ENCODE results near the gene MCTP1. TPM values are rescaled to one million over a fixed set of nuclear protein-coding genes. Genes with fewer than 3 reads are reported as not detected.
"Not testable (repeated sequence)": the region's sequence is repeated elsewhere in the genome, so short reads cannot be mapped to it uniquely, and the experiment has no call there.

Gene MCTP1
- total RNA-seq, 2 experiments from 2014 or later, result 0.42 TPM; not detected in 1

DNA sequence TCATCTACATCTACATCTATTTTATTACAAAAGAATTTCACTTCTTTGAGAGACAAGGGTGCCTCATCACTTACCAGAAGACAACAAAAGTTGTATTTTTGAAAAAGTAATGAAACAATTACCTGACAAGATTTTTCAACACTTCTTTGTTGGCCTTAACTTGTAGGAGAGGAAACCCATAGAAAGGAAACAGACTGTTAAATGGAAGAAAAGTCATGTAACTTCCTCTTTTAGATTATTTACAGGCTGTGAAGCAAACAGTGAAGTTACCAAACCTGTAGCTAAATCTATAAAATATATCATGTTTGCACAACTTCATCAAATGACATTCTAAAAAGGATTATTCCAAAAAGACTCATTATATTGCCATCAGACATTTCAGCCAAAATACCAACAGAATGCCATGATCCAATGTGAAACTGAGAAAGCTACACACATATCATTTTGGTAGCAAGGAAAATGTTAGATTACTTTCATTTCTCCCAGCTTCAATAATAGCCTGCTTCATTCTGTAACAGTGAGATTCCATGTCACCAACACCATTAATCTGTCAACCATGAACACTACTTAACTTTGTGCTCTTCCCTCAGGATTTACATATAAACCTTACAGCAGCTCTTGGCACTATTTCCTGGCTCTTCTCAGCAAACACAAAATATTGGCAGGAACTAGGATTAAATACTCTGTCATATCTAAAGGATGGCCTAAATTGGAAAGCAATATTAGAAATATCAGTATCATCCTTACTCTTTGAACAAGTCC lies 122.5 kb downstream of the MCTP1 start:
- H3K27ac Mint-ChIP-seq, result no peak overlapping the region
- ChIA-PET CTCF (no interaction called here), POLR2A (no interaction called here)
- no peaks in the 10 kb centered on the region for H3K4me1 Mint-ChIP-seq (ENCODE audit: low read depth)
- no peak for DNase-seq
- no peaks in the 10 kb centered on the region for H3K36me3 Mint-ChIP-seq (ENCODE audit: low read depth)
- H3K9me3 Mint-ChIP-seq (ENCODE audit: insufficient read depth), result no peaks in the 10 kb centered on the region
- H3K27me3 Mint-ChIP-seq (ENCODE audit: low read depth), result peaks cover 4% of the 10 kb centered on the region
- ATAC-seq, result no peak
- no peak overlapping the region for H3K4me3 Mint-ChIP-seq

DNA sequence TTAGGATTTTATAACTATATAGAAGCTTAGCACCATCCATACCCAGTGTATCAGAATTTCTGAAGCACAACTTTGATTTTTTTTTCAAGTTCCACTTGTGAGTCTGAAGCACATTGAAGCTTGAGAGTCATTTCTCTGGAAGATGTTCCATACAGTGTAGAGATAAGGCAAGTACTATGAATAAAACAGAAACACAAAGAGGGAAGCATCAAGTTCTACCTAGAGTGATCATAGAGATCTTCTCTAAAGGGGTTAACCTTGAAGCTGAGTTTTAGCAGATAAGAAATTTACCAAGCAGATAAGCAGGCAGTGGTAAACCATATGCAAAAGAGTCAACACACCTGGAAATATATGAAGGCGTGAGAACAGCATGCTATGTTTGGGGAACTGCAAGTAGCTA lies 125.3 kb downstream of the MCTP1 start:
- no peak for DNase-seq
- Mint-ChIP-seq H3K36me3 (ENCODE audit: low read depth) (no peaks in the 10 kb centered on the region), H3K4me1 (ENCODE audit: low read depth) (no peaks in the 10 kb centered on the region), H3K9me3 (ENCODE audit: insufficient read depth) (no peaks in the 10 kb centered on the region), H3K27me3 (ENCODE audit: low read depth) (peaks cover 4% of the 10 kb centered on the region), H3K4me3 (no peak overlapping the region), H3K27ac (no peak overlapping the region)
- POLR2A ChIA-PET, result no interaction called here
- CTCF ChIA-PET, result no interaction called here
- ATAC-seq, result no peak

- H3K9me3 Mint-ChIP-seq (ENCODE audit: insufficient read depth), result no peaks in the 10 kb centered on the region
- POLR2A ChIA-PET, result no interaction called here
- DNase-seq, result no peak
- H3K36me3 Mint-ChIP-seq (ENCODE audit: low read depth), result no peaks in the 10 kb centered on the region
- H3K4me1 Mint-ChIP-seq (ENCODE audit: low read depth), result no peaks in the 10 kb centered on the region
- no peaks in the 10 kb centered on the region for H3K27me3 Mint-ChIP-seq (ENCODE audit: low read depth)
- no peak overlapping the region for H3K27ac Mint-ChIP-seq
- CTCF ChIA-PET, result no interaction called here
- no peak for ATAC-seq
- H3K4me3 Mint-ChIP-seq, result no peak overlapping the region
These were observed 129.0 kb downstream of the MCTP1 start for GRCh38 chr5:95155888-95156287.

- H3K9me3 Mint-ChIP-seq (ENCODE audit: insufficient read depth), result no peaks in the 10 kb centered on the region
- H3K27me3 Mint-ChIP-seq (ENCODE audit: low read depth), result no peaks in the 10 kb centered on the region
- no peak overlapping the region for H3K4me3 Mint-ChIP-seq
- no peak for DNase-seq
- no peaks in the 10 kb centered on the region for H3K4me1 Mint-ChIP-seq (ENCODE audit: low read depth)
- no peak overlapping the region for H3K27ac Mint-ChIP-seq
- CTCF ChIA-PET, result no interaction called here
- no peaks in the 10 kb centered on the region for H3K36me3 Mint-ChIP-seq (ENCODE audit: low read depth)
- no peak for ATAC-seq
- POLR2A ChIA-PET, result no interaction called here
These were observed 131.4 kb downstream of the MCTP1 start for GRCh38 chr5:95153511-95153910.

GRCh38 chr5:95152535-95152934 lies 132.4 kb downstream of the MCTP1 start:
- POLR2A ChIA-PET, result no interaction called here

DNA sequence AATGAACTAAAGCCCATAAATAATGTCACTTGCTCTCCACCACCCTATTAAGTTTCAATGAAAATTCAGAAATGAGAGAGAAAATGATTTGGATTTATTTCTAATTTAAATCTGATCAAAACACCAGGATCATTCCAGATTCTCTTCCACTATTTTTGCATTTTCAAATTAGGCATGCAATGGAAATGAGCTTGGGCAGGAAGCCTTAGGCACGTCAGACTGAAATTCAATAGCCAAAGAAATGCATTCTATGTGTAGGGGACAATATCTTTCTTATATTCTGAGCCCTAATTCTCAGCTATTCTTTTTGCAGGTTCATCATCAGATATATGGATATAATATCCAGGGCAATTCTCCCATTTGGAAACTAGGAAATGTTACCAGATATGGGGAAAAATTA lies 132.8 kb downstream of the MCTP1 start:
- Mint-ChIP-seq H3K4me1 (ENCODE audit: low read depth) (no peaks in the 10 kb centered on the region), H3K9me3 (ENCODE audit: insufficient read depth) (no peaks in the 10 kb centered on the region), H3K4me3 (no peak overlapping the region), H3K36me3 (ENCODE audit: low read depth) (no peaks in the 10 kb centered on the region), H3K27me3 (ENCODE audit: low read depth) (no peaks in the 10 kb centered on the region), H3K27ac (no peak overlapping the region)
- ATAC-seq (no peak), DNase-seq (no peak)
- ChIA-PET POLR2A (no interaction called here), CTCF (no interaction called here)

More at GRCh38 chr5:95152535-95152934, 132.4 kb downstream of the MCTP1 start:
- no peak for ATAC-seq
- Mint-ChIP-seq H3K4me1 (ENCODE audit: low read depth) (no peaks in the 10 kb centered on the region), H3K36me3 (ENCODE audit: low read depth) (no peaks in the 10 kb centered on the region), H3K27ac (no peak overlapping the region), H3K4me3 (no peak overlapping the region), H3K9me3 (ENCODE audit: insufficient read depth) (no peaks in the 10 kb centered on the region), H3K27me3 (ENCODE audit: low read depth) (no peaks in the 10 kb centered on the region)
- DNase-seq, result no peak
- CTCF ChIA-PET, result no interaction called here

GRCh38 chr5:95151694-95152093 lies 133.2 kb downstream of the MCTP1 start:
- CTCF ChIA-PET, result no interaction called here
- no peak overlapping the region for H3K27ac Mint-ChIP-seq
- ATAC-seq (no peak), DNase-seq (no peak)
- H3K9me3 Mint-ChIP-seq (ENCODE audit: insufficient read depth), result no peaks in the 10 kb centered on the region
- H3K27me3 Mint-ChIP-seq (ENCODE audit: low read depth), result no peaks in the 10 kb centered on the region
- H3K36me3 Mint-ChIP-seq (ENCODE audit: low read depth), result no peaks in the 10 kb centered on the region
- no peaks in the 10 kb centered on the region for H3K4me1 Mint-ChIP-seq (ENCODE audit: low read depth)
- POLR2A ChIA-PET, result no interaction called here
- H3K4me3 Mint-ChIP-seq, result no peak overlapping the region

DNA sequence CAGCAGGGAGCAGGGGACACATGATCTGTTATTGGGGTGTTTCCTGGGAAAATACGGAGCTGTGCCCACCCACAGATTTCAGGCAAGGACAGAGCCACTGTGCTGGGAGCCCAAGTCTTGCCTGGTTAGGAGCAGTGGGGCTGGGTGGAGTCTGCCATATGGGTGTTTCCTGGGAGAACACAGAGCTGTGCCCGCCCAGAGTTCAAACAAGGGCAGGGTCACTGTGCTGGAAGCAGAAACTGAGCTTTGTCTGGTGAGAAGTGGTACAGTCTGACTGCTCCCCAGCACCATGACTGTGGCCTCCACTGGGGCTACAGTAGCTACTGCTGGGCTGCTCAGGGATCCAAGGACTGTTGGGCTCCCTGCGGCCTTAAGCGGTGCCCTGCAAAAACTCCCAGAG lies 135.5 kb downstream of the MCTP1 start:
- H3K27ac Mint-ChIP-seq, result no peak overlapping the region
- no peak overlapping the region for H3K4me3 Mint-ChIP-seq
- ATAC-seq (no peak), DNase-seq (no peak)
- ChIA-PET POLR2A (no interaction called here), CTCF (no interaction called here)
- no peaks in the 10 kb centered on the region for H3K27me3 Mint-ChIP-seq (ENCODE audit: low read depth)
- H3K36me3 Mint-ChIP-seq (ENCODE audit: low read depth), result no peaks in the 10 kb centered on the region
- no peaks in the 10 kb centered on the region for H3K9me3 Mint-ChIP-seq (ENCODE audit: insufficient read depth)
- no peaks in the 10 kb centered on the region for H3K4me1 Mint-ChIP-seq (ENCODE audit: low read depth)

- H3K27ac Mint-ChIP-seq, result no peak overlapping the region
- DNase-seq (no peak), ATAC-seq (no peak)
- H3K4me3 Mint-ChIP-seq, result no peak overlapping the region
- CTCF ChIA-PET, result no interaction called here
- no peaks in the 10 kb centered on the region for H3K36me3 Mint-ChIP-seq (ENCODE audit: low read depth)
- H3K9me3 Mint-ChIP-seq (ENCODE audit: insufficient read depth), result no peaks in the 10 kb centered on the region
- H3K27me3 Mint-ChIP-seq (ENCODE audit: low read depth), result no peaks in the 10 kb centered on the region
- POLR2A ChIA-PET, result no interaction called here
- no peaks in the 10 kb centered on the region for H3K4me1 Mint-ChIP-seq (ENCODE audit: low read depth)
These were observed 136.4 kb downstream of the MCTP1 start for GRCh38 chr5:95148453-95148852.

GRCh38 chr5:95143858-95144257 lies 141.0 kb downstream of the MCTP1 start:
- H3K4me3 Mint-ChIP-seq; ATAC-seq; CTCF ChIA-PET; POLR2A ChIA-PET; H3K9me3 Mint-ChIP-seq (ENCODE audit: insufficient read depth); H3K27ac Mint-ChIP-seq; H3K4me1 Mint-ChIP-seq (ENCODE audit: low read depth); H3K36me3 Mint-ChIP-seq (ENCODE audit: low read depth); DNase-seq; H3K27me3 Mint-ChIP-seq (ENCODE audit: low read depth): not testable (repeated sequence)

GRCh38 chr5:95142145-95142544 lies 142.7 kb downstream of the MCTP1 start:
- DNase-seq (no peak), ATAC-seq (no peak)
- Mint-ChIP-seq H3K27ac (no peak overlapping the region), H3K4me3 (no peak overlapping the region), H3K27me3 (ENCODE audit: low read depth) (no peaks in the 10 kb centered on the region), H3K36me3 (ENCODE audit: low read depth) (no peaks in the 10 kb centered on the region), H3K9me3 (ENCODE audit: insufficient read depth) (no peaks in the 10 kb centered on the region), H3K4me1 (ENCODE audit: low read depth) (no peaks in the 10 kb centered on the region)
- ChIA-PET CTCF (no interaction called here), POLR2A (no interaction called here)

GRCh38 chr5:95141141-95141540 lies 143.8 kb downstream of the MCTP1 start:
- Mint-ChIP-seq H3K27me3 (ENCODE audit: low read depth) (no peaks in the 10 kb centered on the region), H3K4me1 (ENCODE audit: low read depth) (no peaks in the 10 kb centered on the region), H3K36me3 (ENCODE audit: low read depth) (no peaks in the 10 kb centered on the region), H3K27ac (no peak overlapping the region), H3K9me3 (ENCODE audit: insufficient read depth) (no peaks in the 10 kb centered on the region), H3K4me3 (no peak overlapping the region)
- CTCF ChIA-PET, result no interaction called here
- DNase-seq (no peak), ATAC-seq (no peak)
- POLR2A ChIA-PET, result no interaction called here

GRCh38 chr5:95134326-95134725 lies 150.6 kb downstream of the MCTP1 start:
- H3K4me1 Mint-ChIP-seq (ENCODE audit: low read depth), result no peaks in the 10 kb centered on the region
- H3K9me3 Mint-ChIP-seq (ENCODE audit: insufficient read depth), result no peaks in the 10 kb centered on the region
- DNase-seq, result no peak
- ChIA-PET CTCF (no interaction called here), POLR2A (no interaction called here)
- ATAC-seq, result no peak
- H3K36me3 Mint-ChIP-seq (ENCODE audit: low read depth), result no peaks in the 10 kb centered on the region
- H3K27me3 Mint-ChIP-seq (ENCODE audit: low read depth), result no peaks in the 10 kb centered on the region
- H3K4me3 Mint-ChIP-seq, result no peak overlapping the region
- no peak overlapping the region for H3K27ac Mint-ChIP-seq
